ENCODE measurements around the gene FAM81A. TPM values are rescaled to one million over a fixed set of nuclear protein-coding genes. Genes with fewer than 3 reads are reported as not detected.

Gene FAM81A
- total and polyA plus RNA-seq, 7 experiments from 2014 or later: 0.27 to 1.1 (median 0.61) TPM; not detected in 4

- POLR2A ChIA-PET: no interaction called here
These were observed 93.2 kb downstream of the FAM81A start for GRCh38 chr15:59531066-59531675.

GRCh38 chr15:59532770-59533379, 94.9 kb downstream of the FAM81A start:
- H3K4me3 Mint-ChIP-seq: no peak overlapping the region
- Histone ChIP-seq H3K36me3 (ENCODE audit: control insufficient read depth in 2 of 3, insufficient read depth in 3 of 3, low read length in 3 of 3) (no peaks in the 10 kb centered on the region), H3K9me3 (ENCODE audit: control insufficient read depth in 2 of 3, low read length in 3 of 3) (no peaks in the 10 kb centered on the region), H3K4me1 (ENCODE audit: control insufficient read depth in 2 of 2, insufficient read depth in 2 of 2, low read length in 2 of 2) (no peaks in the 10 kb centered on the region), H3K4me3 (ENCODE audit: low read length) (no peak overlapping the region), H3K27me3 (ENCODE audit: control insufficient read depth in 2 of 2, insufficient read depth in 2 of 2, low read length in 2 of 2) (no peaks in the 10 kb centered on the region), H3K27ac (ENCODE audit: low read depth, low read length) (no peak overlapping the region)
- peaks cover 0 to 25% (median 0%) of the 10 kb centered on the region in 5 donors for H3K27me3 Mint-ChIP-seq
- CTCF ChIA-PET: interaction anchor here (0.5 to 1.6 kb wide), 10 partner anchors 8 to 1305 kb away, joined by 3 to 8 read pairs (median 3); no protein-coding TSS in a partner anchor
- peak; percentile 55 for ATAC-seq
- no peaks in the 10 kb centered on the region for H3K36me3 Mint-ChIP-seq
- no peak overlapping the region for H3K27ac Mint-ChIP-seq
- no peaks in the 10 kb centered on the region for H3K9me3 Mint-ChIP-seq
- POLR2A ChIA-PET: interaction anchor here (1.0 kb wide), 1 partner anchor 9 kb away, joined by 4 read pairs; no protein-coding TSS in a partner anchor
- peak in 6 of 9 donors; percentile 9 to 34 (median 25) for DNase-seq
- intact Hi-C loops (cut with micrococcal nuclease): loop anchor here (1.0 to 5.0 kb wide), 5 partner anchors 89 to 794 kb away; partner anchors contain the start of gene GTF2A2 (in 1 of the 2)
- H3K4me1 Mint-ChIP-seq: peaks cover 5 to 11% (median 10%) of the 10 kb centered on the region in 7 donors

More at GRCh38 chr15:59531066-59531675, 93.2 kb downstream of the FAM81A start:
- no peak overlapping the region for H3K27ac Mint-ChIP-seq
- peaks cover 0 to 21% (median 0%) of the 10 kb centered on the region in 5 donors for H3K27me3 Mint-ChIP-seq
- Histone ChIP-seq H3K9me3 (ENCODE audit: control insufficient read depth in 2 of 3, low read length in 3 of 3) (no peaks in the 10 kb centered on the region), H3K4me1 (ENCODE audit: control insufficient read depth in 2 of 2, insufficient read depth in 2 of 2, low read length in 2 of 2) (no peaks in the 10 kb centered on the region), H3K27me3 (ENCODE audit: control insufficient read depth in 2 of 2, insufficient read depth in 2 of 2, low read length in 2 of 2) (no peaks in the 10 kb centered on the region), H3K36me3 (ENCODE audit: control insufficient read depth in 2 of 3, insufficient read depth in 3 of 3, low read length in 3 of 3) (no peaks in the 10 kb centered on the region), H3K4me3 (ENCODE audit: low read length) (no peak overlapping the region), H3K27ac (ENCODE audit: low read depth, low read length) (no peak overlapping the region)
- intact Hi-C loops (cut with micrococcal nuclease): loop anchor here in 1 of 2 donors (5.0 kb wide), 1 partner anchor 111 kb away; no protein-coding TSS in a partner anchor
- peaks cover 5 to 11% (median 10%) of the 10 kb centered on the region in 7 donors for H3K4me1 Mint-ChIP-seq
- no peak overlapping the region for H3K4me3 Mint-ChIP-seq
- DNase-seq: no peak
- H3K36me3 Mint-ChIP-seq: no peaks in the 10 kb centered on the region
- no peak for ATAC-seq
- CTCF ChIA-PET: interaction anchor here (0.6 to 0.8 kb wide), 2 partner anchors 110 to 577 kb away, joined by 3 read pairs; no protein-coding TSS in a partner anchor
- no peaks in the 10 kb centered on the region for H3K9me3 Mint-ChIP-seq

GRCh38 chr15:59536553-59536952, 98.6 kb downstream of the FAM81A start:
- intact Hi-C loops (cut with micrococcal nuclease): no loop called here
- CTCF ChIA-PET: no interaction called here
- POLR2A ChIA-PET: no interaction called here
- DNase-seq (no peak), ATAC-seq (no peak)
- Mint-ChIP-seq H3K4me3 (no peak overlapping the region), H3K27ac (no peak overlapping the region), H3K36me3 (no peaks in the 10 kb centered on the region), H3K4me1 (peaks cover 0 to 6% (median 5%) of the 10 kb centered on the region in 7 donors), H3K27me3 (peaks cover 0 to 15% (median 0%) of the 10 kb centered on the region in 5 donors), H3K9me3 (no peaks in the 10 kb centered on the region)
- no peaks in the 10 kb centered on the region for H3K27me3 ChIP-seq (ENCODE audit: control insufficient read depth in 2 of 2, insufficient read depth in 2 of 2, low read length in 2 of 2)
- H3K27ac ChIP-seq (ENCODE audit: low read depth, low read length): no peak overlapping the region
- H3K4me3 ChIP-seq (ENCODE audit: low read length): no peak overlapping the region
- no peaks in the 10 kb centered on the region for H3K4me1 ChIP-seq (ENCODE audit: control insufficient read depth in 2 of 2, insufficient read depth in 2 of 2, low read length in 2 of 2)
- no peaks in the 10 kb centered on the region for H3K9me3 ChIP-seq (ENCODE audit: control insufficient read depth in 2 of 3, low read length in 3 of 3)
- H3K36me3 ChIP-seq (ENCODE audit: control insufficient read depth in 2 of 3, insufficient read depth in 3 of 3, low read length in 3 of 3): no peaks in the 10 kb centered on the region

- ATAC-seq (no peak), DNase-seq (no peak)
- Mint-ChIP-seq H3K9me3 (no peaks in the 10 kb centered on the region), H3K27me3 (peaks cover 0 to 10% (median 0%) of the 10 kb centered on the region in 5 donors), H3K36me3 (no peaks in the 10 kb centered on the region), H3K27ac (no peak overlapping the region), H3K4me3 (no peak overlapping the region), H3K4me1 (peaks cover 0 to 6% (median 5%) of the 10 kb centered on the region in 7 donors)
- Histone ChIP-seq H3K4me3 (ENCODE audit: low read length) (no peak overlapping the region), H3K9me3 (ENCODE audit: control insufficient read depth in 2 of 3, low read length in 3 of 3) (no peaks in the 10 kb centered on the region), H3K27ac (ENCODE audit: low read depth, low read length) (no peak overlapping the region), H3K4me1 (ENCODE audit: control insufficient read depth in 2 of 2, insufficient read depth in 2 of 2, low read length in 2 of 2) (no peaks in the 10 kb centered on the region), H3K36me3 (ENCODE audit: control insufficient read depth in 2 of 3, insufficient read depth in 3 of 3, low read length in 3 of 3) (no peaks in the 10 kb centered on the region), H3K27me3 (ENCODE audit: control insufficient read depth in 2 of 2, insufficient read depth in 2 of 2, low read length in 2 of 2) (no peaks in the 10 kb centered on the region)
- ChIA-PET POLR2A (no interaction called here), CTCF (interaction anchor here (0.6 kb wide), 1 partner anchor 788 kb away, joined by 3 read pairs; the partner anchor contains the start of gene ADAM10)
- intact Hi-C loops (cut with micrococcal nuclease): no loop called here
These were observed 99.4 kb downstream of the FAM81A start for GRCh38 chr15:59537403-59537802.

GRCh38 chr15:59538494-59538893, 100.5 kb downstream of the FAM81A start:
- DNase-seq: no peak
- Mint-ChIP-seq H3K27me3 (peaks cover 1 to 10% (median 7%) of the 10 kb centered on the region in 5 donors), H3K9me3 (no peaks in the 10 kb centered on the region), H3K36me3 (no peaks in the 10 kb centered on the region), H3K4me1 (peaks cover 0 to 6% (median 3%) of the 10 kb centered on the region in 7 donors), H3K4me3 (no peak overlapping the region), H3K27ac (no peak overlapping the region)
- intact Hi-C loops (cut with micrococcal nuclease): no loop called here
- H3K36me3 ChIP-seq (ENCODE audit: control insufficient read depth in 2 of 3, insufficient read depth in 3 of 3, low read length in 3 of 3): no peaks in the 10 kb centered on the region
- ChIA-PET POLR2A (no interaction called here), CTCF (interaction anchor here (1.0 kb wide), 1 partner anchor 10 kb away, joined by 3 read pairs; no protein-coding TSS in a partner anchor)
- H3K9me3 ChIP-seq (ENCODE audit: control insufficient read depth in 2 of 3, low read length in 3 of 3): no peaks in the 10 kb centered on the region
- no peaks in the 10 kb centered on the region for H3K4me1 ChIP-seq (ENCODE audit: control insufficient read depth in 2 of 2, insufficient read depth in 2 of 2, low read length in 2 of 2)
- no peak overlapping the region for H3K27ac ChIP-seq (ENCODE audit: low read depth, low read length)
- H3K4me3 ChIP-seq (ENCODE audit: low read length): no peak overlapping the region
- ATAC-seq: no peak
- no peaks in the 10 kb centered on the region for H3K27me3 ChIP-seq (ENCODE audit: control insufficient read depth in 2 of 2, insufficient read depth in 2 of 2, low read length in 2 of 2)

GRCh38 chr15:59539799-59540198, 101.8 kb downstream of the FAM81A start:
- H3K4me1 Mint-ChIP-seq: peaks cover 0 to 14% (median 8%) of the 10 kb centered on the region in 7 donors
- no peaks in the 10 kb centered on the region for H3K9me3 Mint-ChIP-seq
- ChIA-PET POLR2A (no interaction called here), CTCF (no interaction called here)
- Histone ChIP-seq H3K27ac (ENCODE audit: low read depth, low read length) (no peak overlapping the region), H3K27me3 (ENCODE audit: control insufficient read depth in 2 of 2, insufficient read depth in 2 of 2, low read length in 2 of 2) (no peaks in the 10 kb centered on the region), H3K4me1 (ENCODE audit: control insufficient read depth in 2 of 2, insufficient read depth in 2 of 2, low read length in 2 of 2) (no peaks in the 10 kb centered on the region), H3K9me3 (ENCODE audit: control insufficient read depth in 2 of 3, low read length in 3 of 3) (no peaks in the 10 kb centered on the region), H3K4me3 (ENCODE audit: low read length) (no peak overlapping the region), H3K36me3 (ENCODE audit: control insufficient read depth in 2 of 3, insufficient read depth in 3 of 3, low read length in 3 of 3) (no peaks in the 10 kb centered on the region)
- H3K27ac Mint-ChIP-seq: no peak overlapping the region
- H3K27me3 Mint-ChIP-seq: peaks cover 5 to 14% (median 10%) of the 10 kb centered on the region in 5 donors
- H3K4me3 Mint-ChIP-seq: no peak overlapping the region
- no peaks in the 10 kb centered on the region for H3K36me3 Mint-ChIP-seq
- no peak for DNase-seq
- ATAC-seq: peak; percentile 31
- intact Hi-C loops (cut with micrococcal nuclease): no loop called here
